Activated T-helper 9 cell treated with anti-CD3 and anti-CD28 coated beads, Interleukin-2, amount 50 U/mL, for 16 hours (primary cell): ENCODE results near the gene NELL2.
"Not testable (repeated sequence)": the region's sequence is repeated elsewhere in the genome, so short reads cannot be mapped to it uniquely, and the experiment has no call there.

Experiments
- DNase-seq: peaks from one replicate; pipeline ENCODE4 v3.0.0-alpha.2; 2020; ENCODE audit warnings: low read depth

Gene NELL2

DNA sequence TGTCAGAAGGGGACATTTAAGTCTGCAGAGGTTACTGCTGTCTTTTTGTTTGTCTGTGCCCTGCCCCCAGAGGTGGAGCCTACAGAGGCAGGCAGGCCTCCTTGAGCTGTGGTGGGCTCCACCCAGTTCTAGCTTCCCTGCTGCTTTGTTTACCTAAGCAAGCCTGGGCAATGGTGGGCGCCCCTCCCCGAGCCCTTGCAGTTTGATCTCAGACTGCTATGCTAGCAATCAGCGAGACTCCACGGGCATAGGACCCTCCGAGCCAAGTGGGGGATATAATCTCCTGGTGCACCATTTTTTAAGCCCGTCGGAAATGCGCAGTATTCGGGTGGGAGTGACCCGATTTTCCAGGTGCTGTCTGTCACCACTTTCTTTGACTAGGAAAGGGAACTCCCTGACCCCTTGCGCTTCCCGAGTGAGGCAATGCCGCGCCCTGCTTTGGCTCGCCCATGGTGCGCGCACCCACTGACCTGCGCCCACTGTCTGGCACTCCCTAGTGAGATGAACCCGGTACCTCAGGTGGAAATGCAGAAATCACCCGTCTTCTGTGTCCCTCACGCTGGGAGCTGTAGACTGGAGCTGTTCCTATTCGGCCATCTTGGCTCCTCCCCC is 189.2 kb downstream of the NELL2 start:
- DNase-seq: not testable (repeated sequence)

DNA sequence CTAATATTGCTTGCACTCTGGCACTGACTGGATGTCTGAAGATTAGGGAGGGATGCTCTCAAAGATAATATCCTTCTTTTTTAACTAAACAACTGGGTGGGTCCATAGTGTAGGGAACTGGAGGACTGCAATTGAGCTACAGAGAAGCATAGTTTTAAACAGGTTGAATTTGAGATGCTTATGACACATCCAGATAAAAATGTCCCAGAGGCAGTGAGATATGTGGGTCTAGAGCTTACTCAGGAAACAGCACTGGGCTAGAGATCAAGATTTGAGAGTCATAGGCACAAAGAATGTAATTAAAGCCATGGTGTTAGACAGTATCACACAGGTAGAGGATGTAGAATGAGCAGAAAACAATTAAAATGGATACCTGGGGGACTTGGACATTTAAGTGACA is 198.4 kb downstream of the NELL2 start:
- no peak for DNase-seq

DNA sequence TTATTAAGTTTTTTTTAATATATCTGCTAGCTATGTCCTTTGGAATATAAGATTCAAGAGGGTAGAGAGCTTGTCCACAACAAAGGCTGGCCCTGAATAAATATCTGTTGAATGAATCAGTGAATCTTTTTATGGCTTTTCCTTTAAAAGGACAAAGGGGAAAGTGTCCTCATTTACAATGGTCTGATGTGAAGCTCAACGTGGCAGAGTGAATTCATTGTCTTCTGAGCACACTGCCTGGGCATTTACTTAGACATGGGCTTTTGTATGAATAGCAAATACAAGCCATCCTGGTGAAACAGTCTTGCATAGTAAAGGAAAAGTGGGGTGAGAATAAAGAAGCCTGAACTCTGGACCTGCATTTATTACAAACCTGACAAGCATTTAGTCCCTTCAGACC is 201.2 kb downstream of the NELL2 start:
- DNase-seq: no peak

DNA sequence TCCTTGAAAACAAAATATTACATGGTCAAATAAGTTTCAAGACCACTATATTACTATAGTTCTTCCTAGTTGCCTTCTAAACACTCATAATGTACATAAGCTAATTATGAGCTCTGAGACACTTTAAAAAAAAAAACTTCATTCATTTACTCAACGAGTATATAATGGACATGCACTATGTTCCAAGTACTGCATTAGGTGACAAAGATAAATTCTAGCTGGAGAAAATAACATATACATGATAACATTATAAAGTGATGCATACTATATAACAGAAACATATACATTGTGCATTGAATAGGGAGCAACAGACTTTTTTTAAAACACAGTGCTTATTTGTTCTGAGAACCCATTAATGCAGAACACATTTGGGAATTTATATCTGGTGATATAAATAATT is 202.3 kb downstream of the NELL2 start:
- DNase-seq: no peak

DNA sequence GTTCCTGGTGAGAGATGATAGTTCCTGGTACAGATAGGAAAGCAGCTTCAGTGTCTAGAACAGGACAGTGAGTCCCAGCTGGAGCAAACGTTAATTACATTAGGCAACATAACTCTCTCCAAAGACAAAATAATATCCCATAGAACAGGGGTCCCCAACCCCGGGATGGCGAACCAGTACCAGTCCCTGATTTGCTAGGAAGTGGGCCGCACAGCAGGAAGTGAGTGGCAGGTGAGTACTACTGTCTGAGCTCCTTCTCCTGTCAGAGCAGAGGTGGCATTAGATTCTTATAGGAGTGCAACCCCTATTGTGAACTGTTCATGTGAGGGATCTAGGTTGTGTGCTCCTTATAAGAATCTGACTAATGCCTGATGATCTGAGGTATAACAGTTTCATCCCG is 204.1 kb downstream of the NELL2 start:
- DNase-seq: no peak

DNA sequence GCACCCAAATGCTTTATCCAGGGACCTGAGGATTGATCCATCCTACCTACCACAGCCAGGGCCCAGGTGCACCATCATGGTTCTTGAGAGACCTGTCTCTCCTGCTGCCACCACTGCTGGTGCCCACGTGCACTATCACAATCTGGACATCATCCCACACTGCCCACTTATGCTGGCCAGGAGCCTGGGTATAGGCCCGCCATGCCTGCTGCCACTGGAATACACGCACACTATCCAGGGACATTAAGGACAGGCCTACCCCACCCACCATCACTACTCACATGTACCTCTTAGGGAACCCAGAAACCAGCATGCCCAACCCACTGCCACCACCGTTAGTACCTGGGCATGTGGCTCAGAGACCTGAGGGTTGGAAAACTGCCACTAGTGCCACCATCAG is 207.7 kb downstream of the NELL2 start:
- DNase-seq: no peak

DNA sequence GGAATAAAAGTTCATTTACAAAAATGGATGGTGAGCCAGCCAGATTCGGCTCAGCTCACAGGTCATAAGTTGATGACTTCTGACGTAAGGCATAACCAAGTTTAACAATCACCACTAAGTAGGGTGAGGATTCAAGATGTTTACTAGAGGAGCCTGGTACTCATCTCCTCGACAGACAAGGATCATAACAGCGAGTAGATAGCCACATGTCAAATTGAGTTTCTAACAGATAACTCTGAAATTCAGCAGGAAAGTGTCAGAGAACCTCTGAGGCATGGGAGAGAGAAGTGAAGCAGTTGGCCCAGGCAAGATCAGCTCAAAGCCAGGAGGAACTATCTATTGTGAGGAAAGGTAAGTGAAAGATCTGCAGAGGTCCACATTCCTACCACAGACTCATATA is 208.7 kb downstream of the NELL2 start:
- no peak for DNase-seq

DNA sequence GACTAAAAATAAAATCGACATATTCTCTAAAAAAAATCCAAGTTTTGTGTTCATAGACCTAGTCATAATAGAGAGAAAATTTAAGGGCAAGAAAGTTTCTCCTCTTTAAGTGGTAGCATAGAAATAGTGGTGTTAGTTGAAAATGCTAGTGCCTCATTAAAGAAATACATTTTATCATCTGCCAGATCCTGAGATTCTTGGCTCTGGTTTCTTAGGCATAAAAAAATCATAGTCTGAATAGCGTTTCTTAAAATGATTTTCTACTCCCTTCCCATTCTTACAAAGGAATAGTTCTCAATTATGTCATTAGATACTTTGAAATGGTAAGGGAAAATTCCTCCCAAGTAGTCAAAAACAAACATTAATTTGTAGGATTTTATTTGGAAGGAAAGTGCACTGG is 212.8 kb downstream of the NELL2 start:
- no peak for DNase-seq

DNA sequence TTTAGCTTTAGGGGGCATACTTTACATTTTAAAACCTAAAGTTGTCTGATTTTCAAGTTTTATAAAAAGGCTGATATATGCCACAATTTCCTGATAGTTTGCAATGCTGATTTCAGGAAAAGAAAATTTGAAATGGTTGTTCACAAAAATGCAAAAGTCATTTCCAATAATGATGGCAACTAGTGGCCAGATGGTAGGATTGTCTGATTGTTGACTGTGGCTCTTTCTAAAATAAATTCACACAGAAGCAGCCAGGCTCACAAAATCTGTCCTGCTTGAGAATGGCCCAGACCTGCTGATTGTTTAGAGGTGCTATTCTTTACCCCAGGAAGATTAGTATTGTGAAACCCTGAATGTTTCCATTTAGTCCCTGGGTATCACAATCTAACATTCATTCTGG is 220.3 kb downstream of the NELL2 start:
- DNase-seq: no peak

DNA sequence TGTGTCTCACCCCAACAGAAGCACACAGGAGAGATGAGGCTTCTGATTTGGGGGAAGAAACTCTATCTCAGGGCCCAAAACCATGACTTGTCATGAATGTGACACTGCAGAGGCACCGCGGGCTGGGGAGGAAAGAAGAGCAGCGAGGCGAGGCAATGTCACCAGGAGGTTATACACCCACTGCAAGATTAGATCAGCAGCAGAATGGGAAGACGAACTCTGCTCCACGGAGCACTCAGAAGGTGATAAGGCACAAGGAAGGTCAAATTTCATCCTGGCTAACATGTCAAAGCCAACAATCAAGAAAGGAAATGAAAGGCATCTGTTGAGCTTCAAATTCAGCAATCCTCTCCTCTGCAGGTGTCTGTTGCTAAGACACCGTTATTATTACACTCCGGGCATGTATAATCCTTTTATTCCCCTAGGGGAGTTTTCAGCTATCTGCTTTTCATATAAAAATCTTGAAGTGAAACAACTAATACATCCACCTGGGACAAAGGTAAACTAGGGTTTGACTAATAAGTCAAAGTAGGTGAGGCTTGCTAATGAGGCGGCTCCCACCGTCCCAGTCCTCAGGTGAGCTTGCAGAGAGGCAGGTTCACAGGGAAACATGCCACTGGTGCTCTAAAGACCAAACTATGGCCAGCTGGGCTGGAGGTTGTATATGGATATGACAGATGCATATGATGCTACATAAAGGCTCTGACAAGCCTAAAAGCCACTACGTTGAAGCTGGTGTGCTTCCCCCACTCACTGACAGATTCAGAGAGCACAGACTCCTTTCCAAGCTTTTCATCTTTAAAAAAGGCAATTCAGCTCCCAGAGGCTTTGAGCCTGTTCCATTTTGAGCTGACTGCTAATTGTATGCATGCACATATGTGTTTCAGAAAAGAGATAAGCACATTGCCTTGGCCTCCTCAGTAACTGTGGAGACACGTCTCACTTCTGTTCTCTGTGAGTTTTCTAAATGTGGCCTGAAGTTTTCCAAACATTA is 221.2 kb downstream of the NELL2 start:
- no peak for DNase-seq

DNA sequence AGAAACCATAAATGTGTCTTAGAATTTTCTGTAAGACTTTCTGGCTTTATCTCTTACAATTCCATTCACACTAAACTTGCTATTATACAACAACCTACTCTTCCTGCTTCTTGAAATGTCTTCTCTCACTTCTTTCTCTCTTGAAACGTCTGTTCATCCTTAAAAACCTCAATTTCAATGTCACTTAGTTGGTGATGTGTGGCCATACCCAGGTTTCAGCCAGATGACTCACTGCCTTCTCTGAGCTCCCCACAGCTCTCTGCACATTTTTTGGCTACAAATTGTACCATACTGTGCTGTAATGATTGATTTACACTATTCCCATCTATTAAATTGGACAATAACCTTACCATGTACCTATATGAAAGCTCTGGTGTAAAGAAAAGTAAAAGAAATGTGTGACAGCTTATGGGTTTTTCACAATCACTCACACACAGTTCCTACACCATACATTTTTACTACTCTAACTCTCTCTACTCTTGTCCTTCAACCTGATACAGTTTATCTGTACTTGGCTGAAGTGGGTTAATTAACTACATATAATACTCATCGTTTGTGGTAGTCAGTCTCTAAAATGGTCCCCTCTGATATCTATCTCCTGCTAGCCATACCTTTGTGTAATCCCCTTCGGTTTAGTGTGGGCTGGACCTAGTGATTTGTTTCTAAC is 222.1 kb downstream of the NELL2 start:
- no peak for DNase-seq

DNA sequence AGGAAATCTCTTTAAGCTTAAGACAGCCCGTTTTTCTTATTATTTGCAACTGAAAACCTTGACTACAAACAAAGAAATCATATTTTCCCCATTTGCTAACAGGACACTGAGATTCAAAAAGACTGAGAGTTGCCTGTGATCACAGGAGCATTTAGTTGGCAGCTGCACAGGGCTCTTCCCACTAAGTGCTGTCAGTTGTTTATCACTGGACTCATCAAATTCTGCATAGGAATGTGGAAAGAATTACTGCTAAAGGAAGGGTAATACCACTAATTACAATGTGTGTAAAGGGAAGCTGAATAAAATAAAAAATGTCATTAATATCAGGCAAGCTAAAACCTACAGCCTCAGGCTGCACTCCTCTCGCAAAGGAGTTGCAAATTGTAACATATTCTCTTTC is 226.4 kb downstream of the NELL2 start:
- no peak for DNase-seq

DNA sequence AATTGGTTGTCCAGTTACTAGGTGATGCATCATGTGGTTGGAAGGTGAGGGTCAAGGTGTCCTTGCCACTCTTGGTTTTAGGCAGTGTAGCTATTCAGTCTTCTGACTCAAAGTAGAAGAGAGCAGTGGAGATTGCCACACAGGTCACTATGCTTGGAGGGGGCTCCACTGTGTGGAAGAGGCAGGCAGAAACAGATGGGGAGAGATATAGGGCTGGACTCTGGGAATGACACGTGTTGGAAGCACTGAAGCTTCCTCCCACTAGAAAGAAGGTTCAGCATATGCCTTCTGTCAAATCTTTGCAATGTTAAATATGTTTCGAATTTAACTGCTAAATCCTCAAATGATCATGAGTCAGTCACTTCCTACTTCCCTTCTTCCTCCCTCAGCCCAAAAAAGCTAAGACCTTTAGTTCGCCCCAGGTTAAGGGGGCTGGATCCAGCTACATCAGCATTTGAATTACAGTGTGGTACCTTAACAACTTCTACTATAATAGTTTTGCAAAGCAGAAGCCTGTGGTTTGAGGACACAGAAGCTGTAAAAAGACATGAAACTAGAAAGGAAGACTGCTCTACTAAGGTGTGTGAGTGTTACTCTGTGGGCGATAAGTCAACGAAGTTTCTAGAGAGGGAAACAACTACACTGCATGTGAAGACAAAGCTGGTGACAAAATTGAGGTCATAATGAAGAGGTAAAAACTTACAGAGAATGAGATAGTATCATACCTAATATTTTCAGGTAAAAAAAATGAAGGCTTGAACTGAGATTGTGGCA is 228.0 kb downstream of the NELL2 start:
- DNase-seq: no peak

DNA sequence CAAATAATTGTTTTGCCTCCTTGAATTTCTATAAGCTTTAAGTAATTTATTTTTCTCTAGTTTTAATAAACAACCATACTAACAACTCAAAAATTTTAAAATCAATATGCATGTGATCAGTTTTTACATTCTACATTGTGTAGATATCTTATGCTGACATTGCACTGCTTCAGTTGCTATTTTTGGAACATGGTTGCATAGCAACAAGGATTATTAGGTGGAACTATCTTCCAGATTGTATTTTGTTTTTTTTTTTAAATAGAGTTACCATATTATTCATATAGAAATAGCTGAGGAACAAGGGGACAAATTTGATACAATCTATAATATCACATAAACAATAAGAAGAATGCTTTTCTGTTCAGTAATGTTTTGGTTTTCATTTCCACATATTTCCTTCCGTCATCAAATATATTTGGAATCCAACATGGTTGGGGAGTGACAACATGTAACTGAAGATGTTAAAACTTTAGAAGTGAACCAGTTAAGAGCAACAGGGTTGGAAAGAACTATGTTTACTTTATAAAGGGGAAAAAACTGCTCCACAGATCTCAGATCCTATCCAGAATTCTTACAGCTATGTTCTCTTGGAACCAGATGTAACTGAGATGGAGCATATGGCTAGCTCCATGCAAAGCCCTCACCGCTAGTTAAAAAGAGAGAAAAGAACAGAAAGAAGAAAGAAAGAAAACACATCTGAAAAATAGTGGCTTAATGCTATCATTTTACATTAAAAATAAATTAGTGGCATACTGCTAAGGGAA is 235.5 kb downstream of the NELL2 start:
- no peak for DNase-seq

DNA sequence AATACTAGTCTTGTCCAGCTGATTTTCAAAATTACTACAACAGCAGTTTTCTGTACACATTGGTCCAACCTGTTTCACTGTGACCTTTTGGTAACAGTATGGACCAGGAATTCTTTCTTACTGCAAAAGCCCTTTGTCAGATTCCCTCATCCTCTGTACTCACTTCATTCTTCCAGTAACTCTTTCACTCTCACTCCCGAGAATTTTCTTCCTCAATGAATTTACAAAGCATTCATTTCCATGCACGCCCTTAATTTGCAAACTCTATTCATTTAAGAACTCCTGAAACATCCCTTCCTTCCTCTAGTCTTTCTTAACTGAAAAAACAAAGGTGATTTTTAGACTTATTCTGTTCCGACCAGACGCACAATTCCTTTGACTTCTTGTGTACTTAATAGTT is 238.2 kb downstream of the NELL2 start:
- no peak for DNase-seq

DNA sequence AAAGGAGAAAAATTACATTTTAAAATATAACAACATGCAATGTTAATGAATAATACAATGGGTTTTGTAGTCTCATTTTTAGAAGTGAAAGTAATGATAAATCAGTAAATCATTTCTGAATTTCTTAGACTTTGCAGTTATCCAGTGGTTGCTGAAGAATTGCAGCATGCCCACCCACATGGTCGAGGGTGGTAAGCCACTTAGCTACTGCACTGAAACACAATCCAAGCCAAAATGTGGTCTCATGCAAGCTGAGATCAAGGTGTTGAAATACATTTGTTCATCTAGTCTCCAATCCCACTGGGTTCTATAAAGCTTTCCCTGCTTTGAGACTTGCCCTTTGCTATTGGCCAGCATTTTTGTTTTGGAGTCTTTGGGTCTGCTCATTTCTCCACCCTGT is 247.9 kb downstream of the NELL2 start:
- DNase-seq: no peak

DNA sequence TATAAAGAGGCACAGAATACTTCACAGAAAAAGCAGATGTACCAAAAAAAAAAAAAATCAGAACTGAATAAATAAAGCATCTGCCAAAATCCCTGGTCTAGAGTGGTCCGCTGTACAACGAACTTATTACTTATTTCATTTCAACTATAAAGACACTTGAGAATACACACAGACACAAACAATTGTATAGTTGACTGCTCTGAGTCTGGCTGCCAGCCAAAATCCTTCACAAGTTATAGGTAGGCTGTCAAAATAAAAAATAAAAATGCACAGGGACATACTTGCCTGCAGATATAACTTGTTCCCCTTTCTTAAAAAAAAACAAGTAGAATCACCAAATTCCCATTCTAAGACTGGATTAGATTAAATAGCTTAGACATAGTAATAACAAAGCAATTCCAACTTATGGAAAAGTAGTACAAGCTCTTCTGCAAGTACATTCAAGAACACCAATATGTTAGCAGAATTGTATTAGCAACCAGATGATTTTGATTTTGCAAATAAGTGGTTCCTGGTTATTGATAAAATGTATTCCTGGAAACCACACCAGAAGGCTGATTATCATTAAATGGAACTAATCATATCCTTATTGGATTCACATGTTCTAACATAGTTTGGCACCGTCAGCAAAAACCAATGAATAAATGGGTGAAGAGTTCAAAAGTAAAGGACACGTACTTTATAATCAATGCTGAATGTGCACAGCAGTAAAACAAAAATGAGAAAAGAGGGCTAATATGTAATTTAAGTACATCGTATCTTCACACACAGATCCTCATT is 248.5 kb downstream of the NELL2 start:
- no peak for DNase-seq

DNA sequence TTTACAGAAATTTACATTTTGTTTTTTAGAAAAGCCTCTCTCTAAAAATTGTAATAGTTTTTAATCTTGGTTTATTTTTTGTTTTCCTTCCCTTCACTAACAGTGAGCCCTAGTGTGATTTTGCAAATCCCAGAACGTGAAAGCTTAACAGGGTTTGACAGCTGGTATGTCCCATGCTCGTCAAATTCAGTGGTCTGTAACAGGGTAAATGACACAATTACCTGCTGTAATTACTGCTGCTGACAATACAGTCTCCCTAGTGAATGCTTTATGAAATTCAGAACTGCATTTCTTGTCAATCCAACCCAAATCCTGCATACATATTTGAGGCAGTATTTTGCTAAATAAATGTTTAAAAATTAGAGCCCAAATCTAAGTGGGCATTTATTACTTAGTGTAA is 249.2 kb downstream of the NELL2 start:
- DNase-seq: no peak

DNA sequence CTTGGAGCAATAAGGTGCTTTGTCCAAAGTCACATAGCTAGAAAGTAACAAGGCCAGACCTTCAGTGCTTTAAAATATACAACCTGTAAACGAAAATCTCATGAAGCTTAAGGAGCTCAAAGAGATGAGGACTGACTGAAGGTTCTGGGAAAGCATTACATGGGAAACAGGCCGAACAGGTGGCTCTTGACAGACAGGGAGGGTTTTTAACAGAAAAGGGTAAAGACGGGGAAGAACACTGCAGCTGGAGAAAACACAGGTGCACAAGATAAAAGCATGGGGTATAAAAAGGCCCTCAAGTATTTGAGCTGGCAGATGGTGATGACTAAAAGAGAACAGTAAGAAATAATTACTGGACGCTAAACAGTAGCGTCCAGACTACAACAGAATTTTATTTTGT is 257.2 kb downstream of the NELL2 start:
- no peak for DNase-seq

DNA sequence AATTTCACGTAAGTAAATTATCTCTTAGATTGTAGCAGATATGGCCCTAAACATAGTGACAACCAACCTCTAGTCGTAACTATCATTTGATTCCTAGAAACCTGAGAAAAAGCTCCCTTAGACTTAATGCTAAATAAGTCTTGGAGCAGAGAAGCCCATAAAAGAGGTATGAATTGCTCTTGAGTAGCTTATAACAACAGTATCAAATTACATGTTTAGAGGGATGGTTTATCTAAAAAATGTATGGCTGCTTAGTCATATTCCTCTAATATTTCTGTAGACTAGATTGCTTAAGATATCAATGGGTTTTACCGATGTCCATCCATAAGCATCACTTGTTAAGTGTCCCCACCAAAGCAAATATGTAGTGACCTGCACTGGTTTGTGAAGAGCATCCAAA is 259.7 kb downstream of the NELL2 start:
- DNase-seq: no peak

DNA sequence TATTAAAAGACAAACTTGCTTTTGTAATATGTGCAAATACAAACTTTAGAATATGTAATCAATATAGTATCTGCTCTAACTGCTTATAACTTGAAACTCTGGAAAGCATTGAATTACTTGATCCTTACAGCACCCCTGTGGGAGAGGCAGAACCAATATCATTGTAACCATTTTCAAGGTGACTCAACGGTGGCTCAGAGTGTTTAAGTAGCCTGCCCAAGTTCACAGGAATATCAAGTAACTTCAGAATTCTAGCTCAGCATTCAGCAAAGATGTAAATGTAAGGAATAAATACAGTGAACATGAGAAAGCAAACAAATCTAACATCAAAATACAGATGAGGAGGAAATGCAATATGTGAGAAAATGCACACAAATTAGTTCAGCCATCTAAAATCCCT is 264.6 kb downstream of the NELL2 start:
- DNase-seq: no peak
